OCI-LY3 (cell line): ENCODE measurements around the gene PRPF6.
"Not testable (repeated sequence)": the region's sequence is repeated elsewhere in the genome, so short reads cannot be mapped to it uniquely, and the experiment has no call there.

Source experiments
- H2AFZ ChIP-seq: fragments of 200-600, 300-600 bp; shearing (Covaris generic); 2 replicates; pipeline ENCODE4 v1.6.0; 2014; ENCODE audit warnings: antibody characterized with exemption, low read depth, low read length
- H3K27ac ChIP-seq: fragments of 200-600, 300-600 bp; sonication (generic); 2 replicates; pipeline ENCODE4 v1.5.1; 2014; ENCODE audit warnings: mild to moderate bottlenecking, low read length, moderate library complexity, mixed read lengths
- H3K27me3 ChIP-seq: fragments of 200-600, 300-600 bp; sonication (generic); 2 replicates; pipeline ENCODE4 v1.6.1; 2014; ENCODE audit warnings: low read depth, low read length, mixed read lengths
- H3K36me3 ChIP-seq: fragments of 200-600, 300-600 bp; sonication (generic); replicated peaks from 2 replicates; pipeline ENCODE3; 2014; ENCODE audit warnings: low read depth, low read length, mixed read lengths
- H3K4me1 ChIP-seq: fragments of 300-600, 200-600 bp; sonication (generic); 2 replicates; pipeline ENCODE4 v1.6.1; 2014; ENCODE audit warnings: low read length, mixed read lengths
- H3K4me2 ChIP-seq: fragments of 200-600, 300-600 bp; sonication (generic); 2 replicates; pipeline ENCODE4 v1.6.1; 2014; ENCODE audit warnings: low read length, mixed read lengths
- H3K4me3 ChIP-seq: fragments of 300-600, 200-600 bp; sonication (generic); 2 replicates; pipeline ENCODE4 v1.5.1; 2014; ENCODE audit warnings: antibody characterized with exemption, mild to moderate bottlenecking, low read length, moderate library complexity
- H3K79me2 ChIP-seq: fragments of 300-600, 200-600 bp; shearing (Covaris generic); 2 replicates; pipeline ENCODE4 v1.6.1; 2014; ENCODE audit warnings: mild to moderate bottlenecking, low read length, mixed read lengths
- H3K9ac ChIP-seq: fragments of 300-600, 200-600 bp; shearing (Covaris generic); 2 replicates; pipeline ENCODE4 v1.6.0; 2014; ENCODE audit warnings: mild to moderate bottlenecking, low read length, moderate library complexity
- H3K9me3 ChIP-seq: fragments of 200-600, 300-600 bp; shearing (Covaris generic); 2 replicates; pipeline ENCODE4 v1.6.1; 2014; ENCODE audit warnings: low read length, mixed read lengths; ENCODE audit not compliant: insufficient read depth
- H4K20me1 ChIP-seq: fragments of 200-600, 300-600 bp; sonication (generic); 2 replicates; pipeline ENCODE4 v1.6.1; 2016; ENCODE audit warnings: low read length, mixed read lengths; ENCODE audit not compliant: insufficient read depth
- EZH2phosphoT487 ChIP-seq: fragments of 200-600 bp; shearing (Covaris generic); IDR thresholded peaks from 2 replicates; pipeline ENCODE4 v1.6.1; 2018; ENCODE audit warnings: antibody characterized with exemption, mixed run types, low read depth
- TF ChIP-seq, protein P1 (sequence below): fragments of 200-600, 300-600 bp; sonication (generic); IDR thresholded peaks from 2 replicates; pipeline ENCODE4 v1.5.1; 2014; ENCODE audit warnings: antibody characterized with exemption, low read length, low read depth

PRPF6 gene

GRCh38 chr20:63959699-63960075 is 21.2 kb upstream of the PRPF6 start:
- no peaks in the 10 kb centered on the region for H3K27me3 ChIP-seq
- H3K4me3 ChIP-seq: no peak overlapping the region
- peaks cover 15% of the 10 kb centered on the region for H3K79me2 ChIP-seq
- H3K4me2 ChIP-seq: no peak overlapping the region
- no peaks in the 10 kb centered on the region for H3K9me3 ChIP-seq
- peaks cover 15% of the 10 kb centered on the region for H3K4me1 ChIP-seq
- no peak overlapping the region for H3K27ac ChIP-seq
- no peak overlapping the region for H3K9ac ChIP-seq
- peaks cover 1% of the 10 kb centered on the region for H4K20me1 ChIP-seq
- no peak for TF ChIP-seq EZH2phosphoT487
- TF ChIP-seq, protein P1, sequence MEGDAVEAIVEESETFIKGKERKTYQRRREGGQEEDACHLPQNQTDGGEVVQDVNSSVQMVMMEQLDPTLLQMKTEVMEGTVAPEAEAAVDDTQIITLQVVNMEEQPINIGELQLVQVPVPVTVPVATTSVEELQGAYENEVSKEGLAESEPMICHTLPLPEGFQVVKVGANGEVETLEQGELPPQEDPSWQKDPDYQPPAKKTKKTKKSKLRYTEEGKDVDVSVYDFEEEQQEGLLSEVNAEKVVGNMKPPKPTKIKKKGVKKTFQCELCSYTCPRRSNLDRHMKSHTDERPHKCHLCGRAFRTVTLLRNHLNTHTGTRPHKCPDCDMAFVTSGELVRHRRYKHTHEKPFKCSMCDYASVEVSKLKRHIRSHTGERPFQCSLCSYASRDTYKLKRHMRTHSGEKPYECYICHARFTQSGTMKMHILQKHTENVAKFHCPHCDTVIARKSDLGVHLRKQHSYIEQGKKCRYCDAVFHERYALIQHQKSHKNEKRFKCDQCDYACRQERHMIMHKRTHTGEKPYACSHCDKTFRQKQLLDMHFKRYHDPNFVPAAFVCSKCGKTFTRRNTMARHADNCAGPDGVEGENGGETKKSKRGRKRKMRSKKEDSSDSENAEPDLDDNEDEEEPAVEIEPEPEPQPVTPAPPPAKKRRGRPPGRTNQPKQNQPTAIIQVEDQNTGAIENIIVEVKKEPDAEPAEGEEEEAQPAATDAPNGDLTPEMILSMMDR: no peak
- H3K36me3 ChIP-seq: peaks cover 12% of the 10 kb centered on the region
- no peak overlapping the region for H2AFZ ChIP-seq

DNA sequence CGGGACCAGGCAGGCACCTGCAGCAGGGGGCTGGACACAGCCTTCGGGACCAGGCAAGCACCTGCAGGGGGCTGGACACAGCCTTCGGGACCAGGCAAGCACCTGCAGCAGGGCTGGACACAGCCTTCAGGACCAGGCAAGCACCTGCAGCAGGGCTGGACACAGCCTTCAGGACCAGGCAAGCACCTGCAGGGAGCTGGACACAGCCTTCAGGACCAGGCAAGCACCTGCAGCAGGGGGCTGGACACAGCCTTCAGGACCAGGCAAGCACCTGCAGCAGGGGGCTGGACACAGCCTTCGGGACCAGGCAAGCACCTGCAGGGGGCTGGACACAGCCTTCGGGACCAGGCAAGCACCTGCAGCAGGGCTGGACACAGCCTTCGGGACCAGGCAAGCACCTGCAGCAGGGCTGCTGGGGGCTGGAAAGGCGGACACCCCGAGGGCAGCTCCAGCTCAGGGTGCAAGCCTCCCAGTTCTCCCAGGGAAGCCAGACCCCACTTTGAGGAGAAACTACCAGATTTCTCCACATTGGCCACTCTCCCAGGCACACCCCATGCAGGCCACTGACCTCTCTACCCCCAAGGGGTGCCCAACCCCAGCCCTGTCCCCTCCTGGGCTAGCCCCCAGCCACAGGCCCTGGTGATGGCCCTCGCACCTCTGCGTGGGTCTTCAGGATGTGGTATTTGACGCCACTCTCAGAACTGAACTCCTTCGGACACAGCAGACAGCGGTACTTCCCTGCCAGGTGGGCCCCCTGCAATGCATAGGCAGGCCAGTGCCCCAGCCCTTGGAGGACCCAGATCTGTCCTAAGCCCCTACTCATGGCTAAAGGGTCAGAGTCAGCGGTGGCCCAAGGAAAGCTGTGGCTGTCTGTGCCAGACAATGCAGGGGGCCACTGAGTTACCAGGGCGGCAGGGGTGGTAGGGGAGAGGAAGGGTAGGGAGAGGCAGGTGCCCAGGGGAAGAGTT is 20.0 kb upstream of the PRPF6 start:
- H3K27ac ChIP-seq, H2AFZ ChIP-seq, H3K4me3 ChIP-seq, H4K20me1 ChIP-seq, H3K4me2 ChIP-seq, H3K9ac ChIP-seq, H3K27me3 ChIP-seq, H3K79me2 ChIP-seq, H3K9me3 ChIP-seq: not testable (repeated sequence)
- H3K4me1 ChIP-seq: peaks cover 12% of the 10 kb centered on the region
- H3K36me3 ChIP-seq: peaks cover 11% of the 10 kb centered on the region

DNA sequence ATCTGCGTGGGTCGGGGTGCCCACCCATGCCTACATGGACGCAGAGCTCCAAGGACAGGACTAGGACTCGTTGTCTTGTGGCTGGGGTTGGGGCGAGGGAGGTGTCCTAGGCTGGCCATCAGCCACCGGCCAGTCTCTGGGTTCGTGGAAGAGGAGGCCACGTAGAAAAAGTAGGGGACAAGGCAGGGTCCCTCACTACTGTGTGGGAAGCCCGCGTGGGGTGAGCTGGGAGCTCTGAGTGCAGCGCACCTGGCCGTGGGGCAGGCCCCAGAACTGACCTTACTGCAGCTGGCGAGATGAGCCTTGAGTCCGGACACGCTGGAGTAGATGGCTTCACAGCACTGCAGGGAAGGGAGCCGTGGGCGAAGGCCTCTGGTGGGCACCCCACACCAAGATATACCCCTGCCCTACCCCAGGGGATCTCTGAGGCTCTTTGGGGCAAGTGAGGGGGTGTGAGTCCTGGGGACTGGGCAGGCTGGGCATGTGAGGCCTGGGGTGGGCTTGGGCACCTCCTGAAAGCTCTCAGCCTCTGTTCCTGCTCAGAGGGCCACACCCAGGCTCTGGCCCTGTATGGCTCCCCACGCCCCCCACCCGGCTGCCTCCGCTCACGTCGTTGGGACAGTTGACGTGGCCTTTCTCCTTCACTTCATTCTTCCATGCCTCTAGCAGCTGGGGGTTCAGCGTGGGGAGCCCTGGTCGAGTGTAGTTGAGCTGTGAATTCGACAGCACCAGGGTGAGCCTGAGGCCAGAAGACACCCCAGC is 19.1 kb upstream of the PRPF6 start:
- Histone ChIP-seq H3K36me3 (peaks cover 18% of the 10 kb centered on the region), H3K4me3 (no peak overlapping the region), H3K79me2 (no peaks in the 10 kb centered on the region), H2AFZ (no peak overlapping the region), H4K20me1 (no peaks in the 10 kb centered on the region), H3K9me3 (no peaks in the 10 kb centered on the region), H3K27ac (no peak overlapping the region), H3K4me2 (no peak overlapping the region), H3K9ac (no peak overlapping the region), H3K4me1 (peaks cover 11% of the 10 kb centered on the region), H3K27me3 (no peaks in the 10 kb centered on the region)
- TF ChIP-seq EZH2phosphoT487: no peak
- TF ChIP-seq, protein P1: no peak

DNA sequence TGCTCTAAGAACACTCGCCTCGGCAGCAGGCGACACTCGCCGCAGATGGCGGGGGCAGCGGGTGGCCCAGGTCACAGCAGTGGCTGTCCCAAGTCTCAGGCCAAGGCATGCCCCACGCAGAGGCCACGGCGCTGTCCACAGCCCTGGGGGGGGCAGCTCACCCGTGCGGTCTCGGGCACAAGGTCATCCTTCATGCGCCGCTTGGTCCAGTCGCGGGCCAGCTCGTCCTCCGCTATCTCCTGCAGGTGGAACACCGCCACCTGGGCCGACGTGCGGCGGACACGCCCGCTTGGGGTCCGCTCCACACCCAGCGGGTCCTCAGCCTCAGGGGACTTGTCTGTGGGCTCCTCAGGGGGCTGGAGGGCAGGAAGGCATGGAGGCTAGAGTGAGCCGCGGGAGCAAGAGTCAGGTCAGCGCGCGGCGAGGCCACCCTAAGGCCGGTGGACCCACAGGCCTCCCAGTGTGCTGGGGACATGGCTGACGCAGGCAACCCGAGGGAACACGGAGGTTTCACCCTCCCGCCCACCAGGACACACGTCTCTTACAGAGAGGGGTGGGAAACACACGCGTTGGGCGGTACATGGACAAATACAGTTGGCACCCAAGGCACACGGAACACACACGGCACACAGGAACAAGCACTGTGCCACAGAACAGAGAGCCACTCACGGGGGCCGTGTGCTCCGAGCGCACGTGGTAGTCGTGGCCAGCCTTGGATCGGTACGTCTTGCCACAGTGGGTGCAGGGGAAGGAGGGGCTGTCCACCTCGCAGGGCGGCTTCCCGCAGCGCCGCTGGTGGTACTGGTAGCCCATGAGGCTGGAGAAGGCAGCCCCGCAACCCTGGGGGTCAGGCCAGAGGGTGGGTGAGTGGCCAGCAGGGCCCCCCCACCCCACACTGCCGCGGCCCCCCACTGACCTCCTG is 18.2 kb upstream of the PRPF6 start:
- peaks cover 3% of the 10 kb centered on the region; the same call in 1 of the 2 replicates for H3K4me1 ChIP-seq
- no peaks in the 10 kb centered on the region for H3K9me3 ChIP-seq
- no peak overlapping the region for H3K9ac ChIP-seq
- H3K27me3 ChIP-seq: no peaks in the 10 kb centered on the region
- peaks cover 18% of the 10 kb centered on the region for H3K36me3 ChIP-seq
- H3K4me2 ChIP-seq: no peak overlapping the region
- no peak overlapping the region for H3K4me3 ChIP-seq
- TF ChIP-seq EZH2phosphoT487: no peak
- TF ChIP-seq, protein P1: no peak
- peaks cover 1% of the 10 kb centered on the region; the same call in 1 of the 2 replicates for H3K79me2 ChIP-seq
- H4K20me1 ChIP-seq: no peaks in the 10 kb centered on the region
- H3K27ac ChIP-seq: no peak overlapping the region
- H2AFZ ChIP-seq: no peak overlapping the region
